HG03066 (cell line): ENCODE measurements around the gene PGP.
"Not testable (repeated sequence)": the region's sequence is repeated elsewhere in the genome, so short reads cannot be mapped to it uniquely, and the experiment has no call there.

Experiments used
- ATAC-seq: cut with Tn5 transposase; IDR thresholded peaks from one replicate; pipeline ENCODE4 v1.9.1; 2021; ENCODE audit warnings: low read depth; ENCODE audit not compliant: unreplicated experiment

The PGP gene, protein sequence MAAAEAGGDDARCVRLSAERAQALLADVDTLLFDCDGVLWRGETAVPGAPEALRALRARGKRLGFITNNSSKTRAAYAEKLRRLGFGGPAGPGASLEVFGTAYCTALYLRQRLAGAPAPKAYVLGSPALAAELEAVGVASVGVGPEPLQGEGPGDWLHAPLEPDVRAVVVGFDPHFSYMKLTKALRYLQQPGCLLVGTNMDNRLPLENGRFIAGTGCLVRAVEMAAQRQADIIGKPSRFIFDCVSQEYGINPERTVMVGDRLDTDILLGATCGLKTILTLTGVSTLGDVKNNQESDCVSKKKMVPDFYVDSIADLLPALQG

DNA sequence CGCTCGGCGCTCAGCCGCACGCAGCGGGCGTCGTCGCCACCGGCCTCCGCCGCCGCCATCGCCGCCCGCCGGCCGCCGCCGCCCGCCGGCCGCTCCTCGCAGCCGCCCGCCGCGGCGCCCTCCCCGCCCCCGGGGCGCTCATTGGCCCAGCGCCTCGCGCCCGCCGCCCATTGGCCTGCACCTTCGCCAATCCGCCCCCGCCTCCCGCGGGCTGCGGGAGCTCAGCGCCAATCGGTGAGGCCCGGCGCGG is at the start of gene PGP:
TSS of gene PGP (minus strand) at position 122 of the 250 bp plus-strand sequence. CDS start at position 59, 63 bp downstream.
- ATAC-seq: peak; percentile 86

DNA sequence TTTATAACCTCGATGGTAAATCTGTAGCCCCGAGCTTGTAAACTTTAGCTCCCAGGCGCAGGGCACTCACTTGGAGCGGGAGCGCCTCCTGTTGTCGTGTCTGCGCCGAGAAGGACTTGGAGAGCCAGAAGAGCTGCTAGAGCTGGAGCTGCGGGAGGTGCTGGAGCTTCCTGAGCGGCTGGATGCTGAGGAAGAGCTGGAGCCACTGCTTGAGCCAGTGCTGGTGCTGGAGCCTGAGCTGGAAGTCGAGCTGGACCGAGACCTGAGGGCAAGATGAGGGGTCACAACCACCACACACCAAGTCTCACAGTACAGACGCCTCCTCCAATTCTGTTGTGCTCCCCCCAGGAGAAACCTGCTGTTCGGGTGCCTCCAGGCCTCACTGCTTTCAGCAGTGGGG is 48.4 kb upstream of the PGP start:
- ATAC-seq: not testable (repeated sequence)

DNA sequence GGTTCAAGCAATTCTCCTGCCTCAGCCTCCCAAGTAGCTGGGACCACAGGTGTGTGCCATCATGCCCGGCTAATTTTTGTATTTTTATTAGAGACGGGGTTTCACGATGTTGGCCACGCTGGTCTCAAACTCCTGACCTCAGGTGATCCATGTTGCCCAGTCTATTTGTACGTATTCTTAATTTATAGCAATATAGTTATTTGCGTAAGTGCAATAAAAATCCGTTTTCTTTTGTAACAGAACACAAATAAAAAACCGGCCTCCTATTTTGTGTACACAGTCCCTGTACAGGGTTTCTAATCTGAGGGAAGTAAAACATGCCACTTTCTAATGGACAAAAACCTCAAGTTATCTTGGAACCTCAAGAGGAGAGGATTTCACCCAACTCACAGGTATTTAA is 45.6 kb upstream of the PGP start:
- ATAC-seq: no peak

DNA sequence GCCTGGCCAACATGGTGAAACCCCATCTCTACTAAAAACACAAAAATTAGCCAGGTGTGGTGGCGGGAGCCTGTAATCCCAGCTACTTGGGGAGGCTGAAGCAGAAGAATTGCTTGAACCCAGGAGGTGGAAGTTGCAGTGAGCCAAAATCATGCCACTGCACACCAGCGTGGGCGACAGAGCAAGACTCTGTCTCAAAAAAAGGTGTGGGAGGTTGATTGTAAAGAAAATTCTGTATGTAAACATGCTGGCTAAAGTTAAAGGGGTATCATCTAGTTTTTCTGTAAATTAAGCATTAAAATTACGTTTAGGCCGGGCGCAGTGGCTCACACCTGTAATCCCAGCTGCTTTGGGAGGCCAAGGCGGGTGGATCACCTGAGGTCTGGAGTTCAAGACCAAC is 43.9 kb upstream of the PGP start:
- ATAC-seq: not testable (repeated sequence)

DNA sequence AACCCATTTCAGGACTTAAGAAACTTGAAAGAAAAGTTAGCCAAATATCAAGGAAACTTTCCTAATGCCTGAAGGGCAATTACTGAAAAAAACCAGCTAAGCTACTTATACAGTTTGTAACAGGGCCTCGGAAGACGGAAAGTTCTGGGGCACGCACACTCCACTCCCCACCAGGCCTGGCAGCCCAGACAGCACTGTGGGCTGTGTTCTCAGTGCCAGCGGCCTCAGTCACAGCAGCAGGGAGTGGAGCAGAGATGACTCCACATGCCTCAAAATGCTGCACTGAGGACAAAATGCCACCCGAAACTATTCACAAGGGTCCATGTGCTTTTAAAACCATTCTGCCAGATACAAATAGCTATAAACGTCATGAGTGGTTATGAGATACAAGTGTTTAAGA is 43.1 kb upstream of the PGP start:
- ATAC-seq: no peak

DNA sequence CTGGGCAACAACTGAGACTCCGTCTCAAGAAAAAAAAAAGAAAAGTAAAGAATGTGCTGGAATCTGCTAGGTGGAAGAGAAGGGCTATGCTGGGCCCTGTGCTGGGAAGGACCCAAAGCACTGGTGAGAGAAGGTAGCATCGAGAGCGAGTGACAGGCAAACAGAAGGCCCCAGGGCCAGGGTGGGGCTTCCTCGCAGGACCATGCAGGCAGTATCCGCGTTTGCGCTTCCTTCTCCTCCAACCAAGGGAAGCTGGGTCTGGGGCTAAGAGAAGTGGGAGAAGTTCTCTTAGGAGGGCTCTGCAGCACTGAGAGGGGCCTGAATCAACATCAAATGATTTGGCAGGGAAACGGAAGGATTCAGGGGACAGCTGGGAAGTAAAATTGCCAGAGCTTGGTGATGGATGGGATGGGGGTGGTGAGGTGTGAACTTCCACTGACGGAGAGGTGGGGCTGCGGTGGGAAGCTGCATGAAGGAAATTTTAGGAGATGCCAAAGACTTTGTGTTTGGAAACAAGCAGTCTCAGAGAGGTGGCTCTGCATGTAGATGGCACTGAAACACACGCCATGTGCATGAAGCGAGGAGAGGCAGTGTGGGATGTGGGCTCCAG is 42.0 kb upstream of the PGP start:
- ATAC-seq: no peak

DNA sequence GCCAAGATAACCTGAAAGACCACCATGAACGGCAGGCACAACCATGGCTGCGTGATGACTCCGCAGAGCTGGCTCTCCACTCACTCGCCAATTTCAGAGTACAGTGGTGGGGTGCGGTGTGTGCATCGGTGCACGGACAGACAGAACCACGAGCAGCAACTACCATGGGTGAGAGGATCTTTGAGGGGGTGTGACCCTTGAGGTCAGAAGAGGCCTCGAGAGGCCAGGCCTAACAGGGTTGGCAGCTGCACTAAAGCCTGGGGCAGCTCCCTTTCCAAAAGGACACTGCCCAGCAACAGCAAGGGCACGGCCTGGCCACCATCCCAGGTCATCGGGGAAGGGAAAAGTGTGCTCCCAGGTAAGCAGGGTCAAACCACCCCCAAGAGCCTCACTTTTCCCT is 38.7 kb upstream of the PGP start:
- ATAC-seq: no peak

DNA sequence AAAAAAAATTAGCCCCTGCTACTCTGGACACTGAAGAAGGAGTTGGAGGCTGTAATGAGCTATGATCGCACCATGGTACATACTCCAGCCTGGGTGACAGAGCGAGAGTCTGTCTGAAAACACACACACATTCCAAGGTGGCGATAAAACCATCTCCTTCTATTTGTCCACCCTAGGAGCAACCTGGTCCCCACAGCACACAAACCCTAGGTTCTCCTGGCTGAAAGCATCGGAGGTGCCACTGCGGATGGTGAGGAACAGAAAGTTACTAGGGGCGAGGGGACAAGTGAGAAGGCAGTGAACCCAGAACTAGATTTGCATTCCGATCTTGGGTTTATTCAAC is 38.1 kb upstream of the PGP start:
- ATAC-seq: no peak

DNA sequence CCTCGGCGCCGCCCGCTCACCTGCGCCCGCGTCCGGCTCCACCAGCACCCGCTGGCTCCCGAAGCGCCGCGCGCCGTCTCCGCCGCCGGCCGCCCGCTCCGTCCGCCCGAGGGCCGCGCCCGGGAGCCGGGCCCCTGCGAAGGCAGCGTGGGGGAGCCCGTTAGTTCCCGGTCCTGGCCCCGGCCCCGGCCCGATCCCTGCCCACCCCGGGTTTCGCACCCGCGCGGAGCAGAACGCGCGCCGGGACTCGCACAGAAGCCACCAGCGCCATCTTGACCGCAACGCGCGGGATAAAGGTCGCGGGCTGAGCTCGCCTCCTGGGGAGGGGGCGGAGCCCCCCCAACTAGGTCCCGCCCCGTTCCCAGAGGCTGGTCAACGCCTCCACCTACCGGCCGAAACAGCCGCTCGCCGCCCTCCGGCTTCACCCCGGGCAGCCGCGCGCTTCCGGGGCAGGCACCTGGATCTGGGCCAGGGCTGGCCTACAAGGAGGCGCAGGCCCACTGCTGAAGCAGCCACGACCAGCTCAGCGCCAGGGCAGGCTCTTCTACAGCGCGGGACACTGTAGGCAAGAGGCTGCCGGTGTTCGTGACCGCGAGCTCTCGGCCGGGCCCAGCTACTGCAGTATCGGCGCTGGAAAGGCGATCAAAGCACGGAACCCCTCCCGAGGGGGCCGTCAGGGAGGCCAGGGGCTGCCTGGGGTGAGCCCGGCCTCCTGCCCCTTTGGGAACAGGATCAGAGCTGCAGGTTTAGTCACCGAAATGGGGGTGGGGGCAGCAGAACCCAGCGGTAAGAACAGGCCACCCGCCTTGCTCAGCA is 36.9 kb upstream of the PGP start, which contains the start of gene ECI1:
TSS of gene ECI1 (minus strand) at position 292 of the 816 bp plus-strand sequence. CDS start at position 271, 21 bp downstream.
- ATAC-seq: peak; percentile 89

DNA sequence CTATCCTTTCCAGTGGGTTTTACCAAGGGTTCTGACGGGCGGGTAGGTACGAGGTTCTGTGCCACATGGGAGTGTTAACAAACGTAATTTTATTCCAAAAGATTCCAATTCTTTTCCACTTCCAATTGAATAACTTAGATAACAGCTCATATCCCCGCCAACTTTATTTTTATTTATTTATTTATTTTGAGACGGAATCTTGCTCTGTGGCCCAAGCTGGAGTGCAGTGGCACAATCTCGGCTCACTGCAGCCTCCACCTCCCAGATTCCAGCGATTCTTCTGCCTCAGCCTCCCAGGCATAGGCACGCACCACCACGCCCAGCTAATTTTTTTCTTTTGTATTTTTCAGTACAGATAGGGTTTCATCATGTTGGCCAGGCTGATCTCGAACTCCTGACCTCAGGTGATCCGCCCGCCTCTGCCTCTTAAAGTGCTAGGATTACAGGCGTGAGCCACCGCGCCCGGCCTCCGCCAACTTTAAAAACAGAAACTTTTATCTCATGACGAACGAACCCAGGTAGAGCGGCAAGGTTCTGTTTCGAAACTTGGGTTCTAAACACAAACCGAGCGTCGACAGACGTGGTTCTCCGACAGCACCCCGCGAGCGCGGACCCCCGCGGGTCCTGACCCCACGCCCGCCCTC is 36.1 kb upstream of the PGP start:
- ATAC-seq: no peak

DNA sequence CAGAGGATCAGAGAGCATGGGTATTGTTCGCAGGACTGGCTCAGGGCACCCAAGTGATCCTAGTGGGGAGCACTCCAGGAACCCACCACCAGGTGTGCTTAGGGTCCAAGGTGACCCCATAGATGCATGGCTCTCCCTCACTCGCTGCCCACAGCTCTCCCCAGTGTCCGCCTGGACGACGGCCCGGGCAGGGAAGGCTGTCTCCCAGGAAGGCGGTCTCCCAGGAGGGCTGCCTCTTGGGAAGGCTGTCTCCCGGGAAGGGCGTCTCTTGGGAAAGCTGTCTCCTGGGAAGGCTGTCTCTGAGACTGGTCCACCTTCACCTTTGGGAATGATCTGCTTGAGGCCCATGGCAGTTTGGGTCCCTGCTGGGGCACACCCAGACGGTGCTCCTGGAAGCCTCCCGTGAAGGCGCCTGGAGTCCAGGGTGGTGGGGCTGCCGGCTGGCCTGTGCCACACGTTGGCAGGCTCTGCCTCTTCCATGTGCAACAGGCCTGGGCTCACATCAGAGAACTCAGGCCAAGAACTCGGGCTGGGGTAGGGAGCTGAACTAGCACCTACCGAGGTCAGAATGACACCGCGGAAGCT is 31.8 kb upstream of the PGP start:
- ATAC-seq: no peak

DNA sequence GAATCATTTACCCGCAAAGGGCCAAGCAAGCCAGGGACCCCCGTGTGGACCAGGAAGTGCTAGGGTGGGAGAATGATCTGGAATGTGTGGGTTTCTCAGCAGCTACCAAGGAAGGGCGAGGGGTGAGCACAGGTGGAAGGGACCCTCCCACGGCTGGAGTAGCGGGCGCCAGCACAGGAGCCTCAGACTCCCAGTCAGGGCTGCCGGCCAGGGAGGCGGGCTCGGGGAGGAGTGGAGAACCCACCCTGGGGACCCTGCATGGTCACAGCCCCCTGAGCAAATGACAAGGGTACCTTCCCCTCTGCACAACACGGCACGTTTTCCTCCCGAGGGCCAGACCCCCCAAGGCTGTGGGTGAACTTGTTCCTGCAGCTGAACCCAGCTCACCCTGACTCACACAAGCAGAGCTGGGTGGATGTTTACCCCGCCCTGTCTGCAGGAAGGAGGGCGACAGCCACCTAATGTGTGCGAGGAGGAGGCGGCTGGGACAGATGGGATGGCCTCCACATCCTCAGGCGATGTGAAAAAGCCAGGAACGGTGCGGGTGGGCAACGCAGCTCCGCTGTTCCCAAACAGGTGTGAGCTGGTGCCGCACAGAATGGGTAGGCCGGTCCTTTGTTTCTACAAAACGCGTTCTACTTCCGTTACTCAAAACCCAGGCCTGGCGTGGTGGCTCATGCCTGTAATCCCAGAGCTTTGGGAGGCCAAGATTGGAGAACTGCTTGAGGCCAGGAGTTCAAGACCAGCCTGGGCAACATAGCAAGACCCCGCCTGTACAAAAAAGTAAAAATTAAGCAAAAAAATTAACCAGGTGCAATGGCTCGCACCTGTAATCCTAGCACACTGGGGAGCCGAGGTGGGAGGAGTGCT is 30.5 kb upstream of the PGP start:
- no peak for ATAC-seq

DNA sequence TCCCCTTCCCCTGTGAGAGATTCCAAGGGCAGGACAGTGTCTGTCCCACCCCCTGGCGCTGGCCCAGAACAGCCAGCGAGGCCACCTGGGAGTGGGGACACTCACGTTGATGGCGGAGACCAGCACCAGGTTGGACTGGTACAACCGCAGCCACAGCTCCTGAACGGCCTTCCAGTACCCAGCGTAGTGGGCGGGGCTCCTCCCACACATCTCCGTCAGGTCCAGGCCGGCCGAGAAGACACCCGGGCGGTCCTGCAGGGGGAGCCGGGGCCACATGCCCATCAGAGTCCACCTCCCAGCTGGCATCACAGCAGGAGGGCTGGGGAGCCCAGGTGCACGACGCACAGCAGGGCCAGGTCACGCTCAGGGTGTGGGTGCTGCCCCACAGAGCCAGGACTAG is 29.7 kb upstream of the PGP start:
- no peak for ATAC-seq

DNA sequence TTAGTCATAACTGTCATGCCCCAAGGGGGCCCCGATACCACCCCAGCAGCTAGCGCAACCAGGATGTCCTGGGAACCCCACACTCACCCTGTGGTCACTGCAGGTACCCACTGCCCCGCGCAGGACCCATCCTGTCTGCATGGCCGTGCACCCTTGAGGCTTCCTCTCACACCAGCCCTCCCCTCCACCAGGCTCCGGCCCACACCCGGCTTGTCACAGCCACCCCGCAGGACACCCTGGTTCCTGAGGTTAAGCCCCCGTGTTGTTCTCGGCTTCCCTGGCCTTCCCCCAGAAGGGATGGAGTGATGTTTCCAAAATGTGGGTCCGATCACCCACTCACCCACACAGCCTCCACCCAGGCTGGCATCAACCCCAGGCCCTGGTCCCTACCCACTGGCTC is 29.1 kb upstream of the PGP start:
- no peak for ATAC-seq

DNA sequence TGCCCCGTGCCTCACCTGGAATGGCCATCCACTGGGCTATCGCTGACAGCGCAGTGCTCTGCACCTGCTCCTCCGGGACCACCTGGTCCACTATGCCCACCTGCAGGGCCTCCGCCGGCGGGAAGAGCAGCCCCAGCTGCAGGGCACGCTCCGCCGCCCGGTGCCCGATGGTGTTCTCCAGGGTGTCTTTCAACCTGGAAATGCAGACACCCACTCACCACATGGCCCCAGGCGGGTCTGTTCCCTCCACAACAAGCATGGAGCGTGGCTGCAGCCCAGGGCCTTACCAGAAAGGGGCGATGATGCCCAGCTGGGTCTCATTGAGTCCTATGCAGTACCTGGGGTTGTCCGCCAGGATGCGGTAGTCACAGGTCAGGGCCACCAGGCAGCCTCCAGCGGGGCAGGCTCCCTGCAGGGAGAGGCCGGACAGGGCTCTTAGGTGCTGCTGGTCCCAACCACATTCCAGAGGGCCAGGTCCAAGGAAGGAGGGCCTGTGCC is 28.4 kb upstream of the PGP start:
- ATAC-seq: no peak

DNA sequence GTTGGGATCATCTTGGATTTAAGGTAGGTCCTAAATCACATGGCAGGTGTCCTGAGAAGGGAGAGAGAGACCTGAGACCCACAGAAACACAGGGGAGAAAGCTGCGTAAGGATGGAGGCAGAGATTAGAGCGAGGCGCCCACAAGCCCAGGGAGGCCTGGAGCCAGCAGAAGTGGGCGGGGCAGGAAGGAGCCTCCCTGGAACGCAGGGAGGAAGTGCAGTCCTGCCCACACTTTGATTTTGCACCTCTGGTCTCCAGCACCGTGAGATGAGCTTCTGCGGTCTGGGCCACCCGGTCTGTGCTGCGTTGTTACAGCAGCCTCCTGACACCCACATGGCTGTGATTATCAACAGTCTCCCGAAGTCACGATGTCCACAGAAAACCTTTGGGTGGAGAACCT is 28.0 kb upstream of the PGP start:
- no peak for ATAC-seq

DNA sequence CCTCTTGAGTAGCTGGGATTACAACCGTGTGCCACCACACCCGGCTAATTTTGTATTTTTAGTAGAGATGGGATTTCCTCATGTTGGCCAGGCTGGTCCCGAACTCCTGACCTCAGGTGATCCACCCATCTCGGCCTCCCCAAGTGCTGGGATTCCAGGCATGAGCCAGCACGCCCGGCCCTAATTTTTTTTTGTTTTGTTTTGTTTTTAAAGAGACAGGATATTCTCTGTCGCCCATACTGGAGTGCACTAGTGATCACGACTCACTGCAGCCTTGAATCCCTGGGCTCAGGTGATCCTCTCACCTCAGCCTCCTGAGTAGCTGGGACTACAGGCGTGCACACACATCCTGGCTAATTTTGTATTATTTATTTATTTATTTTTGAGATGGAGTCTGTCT is 25.7 kb upstream of the PGP start:
- ATAC-seq: not testable (repeated sequence)

DNA sequence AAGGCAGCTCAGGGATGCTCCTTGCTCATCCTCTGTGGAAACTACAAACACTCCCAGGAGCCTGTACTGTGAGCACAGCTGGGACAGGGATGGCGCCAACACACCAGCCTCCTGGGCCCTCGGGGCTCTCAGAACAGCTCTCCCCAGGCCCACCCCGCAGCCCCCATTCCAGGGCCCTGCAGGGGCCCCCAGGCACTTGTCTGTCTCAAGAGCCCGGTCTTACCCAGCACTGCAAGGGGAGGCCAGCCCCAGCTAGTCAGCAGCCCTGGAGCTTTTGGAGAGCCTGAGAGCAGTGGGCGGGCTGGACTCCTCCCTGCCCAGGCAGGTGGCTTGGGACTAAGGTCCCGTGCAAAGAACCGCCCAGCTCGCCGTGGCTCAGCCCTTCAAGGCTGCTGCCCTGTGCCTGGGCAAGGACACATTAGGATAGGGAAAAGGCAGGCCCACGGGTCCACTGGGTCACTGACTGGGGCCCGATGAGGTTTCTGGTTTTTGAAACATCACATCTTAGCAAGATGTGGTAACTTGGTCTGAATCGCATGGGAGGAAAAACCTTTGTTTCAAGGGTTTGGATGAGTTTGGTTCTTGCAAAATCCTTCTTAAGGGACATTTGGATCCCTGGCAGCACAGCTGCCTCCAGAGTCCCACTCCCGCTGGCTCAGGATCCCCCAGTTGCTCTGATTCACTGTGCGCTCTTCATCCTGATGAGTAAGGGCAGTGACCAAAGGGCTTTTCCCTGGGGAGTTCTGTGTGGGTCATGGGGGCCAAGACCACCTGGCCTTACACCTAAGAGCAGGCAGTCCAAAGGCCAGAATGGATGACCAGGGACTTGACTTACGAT is 24.4 kb upstream of the PGP start:
- no peak for ATAC-seq
